ENCODE results near the gene MMP28.

DNA sequence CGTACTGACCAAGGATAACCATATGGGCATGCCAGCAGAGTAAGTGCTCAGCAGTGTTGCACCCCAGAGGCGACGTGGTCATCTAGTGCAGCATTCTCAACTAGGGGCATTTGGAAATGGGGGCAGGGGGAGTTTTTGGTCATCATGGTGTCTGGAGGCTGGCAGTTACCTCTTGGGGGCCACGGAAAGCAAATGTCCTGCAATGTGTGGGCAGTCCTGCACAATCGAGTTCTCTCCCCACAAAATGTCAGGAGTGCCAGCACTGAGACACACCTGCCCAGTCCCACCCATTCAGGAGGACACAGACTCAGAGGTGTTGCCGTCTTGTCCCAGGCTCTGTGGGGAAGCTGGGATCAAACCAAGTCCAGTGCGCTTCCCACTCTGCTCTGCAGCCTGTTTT lies 61.0 kb downstream of the MMP28 start:
- TF ChIP-seq, protein P1, sequence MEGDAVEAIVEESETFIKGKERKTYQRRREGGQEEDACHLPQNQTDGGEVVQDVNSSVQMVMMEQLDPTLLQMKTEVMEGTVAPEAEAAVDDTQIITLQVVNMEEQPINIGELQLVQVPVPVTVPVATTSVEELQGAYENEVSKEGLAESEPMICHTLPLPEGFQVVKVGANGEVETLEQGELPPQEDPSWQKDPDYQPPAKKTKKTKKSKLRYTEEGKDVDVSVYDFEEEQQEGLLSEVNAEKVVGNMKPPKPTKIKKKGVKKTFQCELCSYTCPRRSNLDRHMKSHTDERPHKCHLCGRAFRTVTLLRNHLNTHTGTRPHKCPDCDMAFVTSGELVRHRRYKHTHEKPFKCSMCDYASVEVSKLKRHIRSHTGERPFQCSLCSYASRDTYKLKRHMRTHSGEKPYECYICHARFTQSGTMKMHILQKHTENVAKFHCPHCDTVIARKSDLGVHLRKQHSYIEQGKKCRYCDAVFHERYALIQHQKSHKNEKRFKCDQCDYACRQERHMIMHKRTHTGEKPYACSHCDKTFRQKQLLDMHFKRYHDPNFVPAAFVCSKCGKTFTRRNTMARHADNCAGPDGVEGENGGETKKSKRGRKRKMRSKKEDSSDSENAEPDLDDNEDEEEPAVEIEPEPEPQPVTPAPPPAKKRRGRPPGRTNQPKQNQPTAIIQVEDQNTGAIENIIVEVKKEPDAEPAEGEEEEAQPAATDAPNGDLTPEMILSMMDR (IDR thresholded peaks at IDR 0.05): no peak
- TF ChIP-seq POLR2A (IDR thresholded peaks at IDR 0.05): no peak

Measured in lower leg skin (tissue), 3 donors.